OCI-LY1 (cell line): ENCODE data around the gene PDE2A.

Experiments used
- H2AFZ ChIP-seq: fragments of 200-600 bp; sonication (generic), shearing (Covaris generic); 2 replicates; pipeline ENCODE4 v1.6.0; 2014; ENCODE audit warnings: antibody characterized with exemption, mild to moderate bottlenecking, low read length
- H3F3A ChIP-seq: fragments of 200-600 bp; sonication (generic), shearing (Covaris generic); 2 replicates; pipeline ENCODE4 v1.6.0; 2014; ENCODE audit warnings: mild to moderate bottlenecking, antibody characterized with exemption, low read length, moderate library complexity; ENCODE audit not compliant: insufficient read depth
- H3K27ac ChIP-seq: fragments of 200-600 bp; sonication (generic); 2 replicates; pipeline ENCODE4 v1.5.1; 2014; ENCODE audit warnings: low read length, mixed run types, mild to moderate bottlenecking, low read depth; ENCODE audit not compliant: poor library complexity, severe bottlenecking
- H3K27me3 ChIP-seq: fragments of 200-600 bp; sonication (generic); 2 replicates; pipeline ENCODE4 v1.6.0; 2014; ENCODE audit warnings: antibody characterized with exemption, mild to moderate bottlenecking, low read length, moderate library complexity; ENCODE audit not compliant: insufficient read depth
- H3K36me3 ChIP-seq: fragments of 200-600 bp; sonication (generic); 2 replicates; pipeline ENCODE4 v1.6.1; 2014; ENCODE audit warnings: mild to moderate bottlenecking, antibody characterized with exemption, low read length, moderate library complexity, mixed read lengths; ENCODE audit not compliant: insufficient read depth
- H3K4me1 ChIP-seq: fragments of 200-600 bp; sonication (generic); 2 replicates; pipeline ENCODE4 v1.5.1; 2014; ENCODE audit warnings: mild to moderate bottlenecking, low read length, moderate library complexity; ENCODE audit not compliant: insufficient read depth, severe bottlenecking
- H3K4me2 ChIP-seq: fragments of 200-600 bp; sonication (generic), shearing (Covaris generic); 2 replicates; pipeline ENCODE4 v1.6.1; 2014; ENCODE audit warnings: low read length
- H3K4me3 ChIP-seq: fragments of 200-600 bp; sonication (generic); 2 replicates; pipeline ENCODE4 v1.5.1; 2014; ENCODE audit warnings: low read length, low read depth, mild to moderate bottlenecking, mixed read lengths; ENCODE audit not compliant: poor library complexity, severe bottlenecking
- H3K79me2 ChIP-seq: fragments of 200-600 bp; shearing (Covaris generic); 2 replicates; pipeline ENCODE4 v1.6.1; 2016; ENCODE audit warnings: mixed run types, low read length, mixed read lengths; ENCODE audit not compliant: insufficient read depth
- H3K9ac ChIP-seq: fragments of 200-600 bp; sonication (generic), shearing (Covaris generic); 2 replicates; pipeline ENCODE4 v1.6.1; 2014; ENCODE audit warnings: mild to moderate bottlenecking, low read length, mixed read lengths
- H3K9me2 ChIP-seq: fragments of 200-600 bp; sonication (generic), shearing (Covaris generic); 2 replicates; pipeline ENCODE4 v1.6.1; 2014; ENCODE audit warnings: low read depth, mild to moderate bottlenecking, low read length, mixed read lengths
- H3K9me3 ChIP-seq: fragments of 200-600 bp; shearing (Covaris generic); 2 replicates; pipeline ENCODE4 v1.6.1; 2014; ENCODE audit warnings: low read length, mixed read lengths
- H4K20me1 ChIP-seq: fragments of 200-600 bp; sonication (generic), shearing (Covaris generic); 2 replicates; pipeline ENCODE4 v1.6.0; 2016; ENCODE audit warnings: mild to moderate bottlenecking, low read length; ENCODE audit not compliant: insufficient read depth
- CTCF ChIP-seq: fragments of 200-600 bp; sonication (generic), shearing (Covaris generic); IDR thresholded peaks from 2 replicates; pipeline ENCODE4 v1.5.1; 2017; ENCODE audit warnings: mild to moderate bottlenecking, antibody characterized with exemption, low read length, moderate library complexity, mixed read lengths
- EZH2 ChIP-seq: fragments of 200-600 bp; sonication (generic), shearing (Covaris generic); IDR thresholded peaks from 2 replicates; pipeline ENCODE4 v1.8.0; 2017; ENCODE audit warnings: borderline replicate concordance, mixed run types, mild to moderate bottlenecking, antibody characterized with exemption, low read length, moderate library complexity, mixed read lengths

Gene PDE2A

GRCh38 chr11:72710278-72710677, 36.1 kb upstream of the PDE2A start:
- no peaks in the 10 kb centered on the region for H3F3A ChIP-seq
- H3K9me2 ChIP-seq, result no peaks in the 10 kb centered on the region
- no peaks in the 10 kb centered on the region for H3K27me3 ChIP-seq
- no peak overlapping the region for H3K27ac ChIP-seq
- H3K36me3 ChIP-seq, result peaks cover 62% of the 10 kb centered on the region; the same call in 1 of the 2 replicates
- H3K79me2 ChIP-seq, result no peaks in the 10 kb centered on the region
- H3K9me3 ChIP-seq, result no peaks in the 10 kb centered on the region
- TF ChIP-seq EZH2 (no peak), CTCF (no peak)
- no peak overlapping the region for H2AFZ ChIP-seq
- no peaks in the 10 kb centered on the region for H4K20me1 ChIP-seq
- no peak overlapping the region for H3K4me3 ChIP-seq
- H3K4me1 ChIP-seq, result no peaks in the 10 kb centered on the region
- no peak overlapping the region for H3K4me2 ChIP-seq
- no peak overlapping the region for H3K9ac ChIP-seq

GRCh38 chr11:72709478-72710238, 35.4 kb upstream of the PDE2A start:
- Histone ChIP-seq H3K9me2 (no peaks in the 10 kb centered on the region), H4K20me1 (no peaks in the 10 kb centered on the region), H3K9ac (no peak overlapping the region), H3F3A (no peaks in the 10 kb centered on the region), H3K4me2 (no peak overlapping the region), H3K27me3 (no peaks in the 10 kb centered on the region), H3K27ac (no peak overlapping the region), H3K79me2 (no peaks in the 10 kb centered on the region), H3K4me3 (no peak overlapping the region), H3K9me3 (no peaks in the 10 kb centered on the region), H2AFZ (no peak overlapping the region), H3K4me1 (no peaks in the 10 kb centered on the region), H3K36me3 (peaks cover 67% of the 10 kb centered on the region; the same call in 1 of the 2 replicates)
- TF ChIP-seq EZH2, result no peak
- no peak for TF ChIP-seq CTCF

DNA sequence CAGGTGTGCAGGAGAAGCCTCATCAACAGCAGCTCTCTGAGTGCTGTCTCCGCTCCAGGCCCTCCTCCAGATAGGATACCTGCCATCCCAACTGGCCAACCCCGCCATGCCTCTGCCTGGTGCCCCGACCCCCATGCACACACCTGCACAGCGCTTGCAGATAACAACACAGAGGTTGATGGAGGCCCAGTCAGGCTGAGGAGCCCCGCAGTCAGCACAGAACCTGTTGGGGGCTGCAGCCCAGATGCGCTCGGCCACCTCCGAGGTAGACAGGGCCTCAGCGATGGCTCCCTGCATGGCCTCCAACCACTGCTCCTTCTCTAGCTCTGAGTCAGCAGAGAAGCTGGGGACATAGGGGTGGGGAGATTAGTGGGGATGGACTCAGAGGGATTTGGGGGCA, 32.8 kb upstream of the PDE2A start:
- Histone ChIP-seq H3K27me3 (no peaks in the 10 kb centered on the region), H3K4me1 (no peaks in the 10 kb centered on the region), H4K20me1 (no peaks in the 10 kb centered on the region), H3K9ac (no peak overlapping the region), H3K79me2 (no peaks in the 10 kb centered on the region), H3K36me3 (peaks cover 77% of the 10 kb centered on the region; the same call in 1 of the 2 replicates), H3K9me3 (no peaks in the 10 kb centered on the region), H3K4me3 (no peak overlapping the region), H3K4me2 (no peak overlapping the region), H3K9me2 (no peaks in the 10 kb centered on the region), H3F3A (no peaks in the 10 kb centered on the region), H3K27ac (no peak overlapping the region), H2AFZ (no peak overlapping the region)
- no peak for TF ChIP-seq CTCF
- no peak for TF ChIP-seq EZH2
